T-helper 1 cell treated with Interleukin-12 subunit alpha and Interleukin-12 subunit beta and Interleukin-4 antibody, amounts not matched to agents 30 ng/mL and 1 ng/mL, for 36 hours (primary cell): Measurements from ENCODE around the gene BCAR3. TPM values are rescaled to one million over a fixed set of nuclear protein-coding genes. Genes with fewer than 3 reads are reported as not detected.

Source experiments
- intact Hi-C: fragments of 100-400 bp; cut with micrococcal nuclease; formaldehyde crosslinking; loops from one replicate; pipeline ENCODE4 v1.15.1; 2024
- total RNA-seq: library from RNA; stranded (reverse); gene quantifications from 2 replicates; pipeline ENCODE4 v1.2.3, GENCODE V29; 2022

BCAR3 gene
- 0.39 and 0.56 TPM in 2 replicates for total RNA-seq

DNA sequence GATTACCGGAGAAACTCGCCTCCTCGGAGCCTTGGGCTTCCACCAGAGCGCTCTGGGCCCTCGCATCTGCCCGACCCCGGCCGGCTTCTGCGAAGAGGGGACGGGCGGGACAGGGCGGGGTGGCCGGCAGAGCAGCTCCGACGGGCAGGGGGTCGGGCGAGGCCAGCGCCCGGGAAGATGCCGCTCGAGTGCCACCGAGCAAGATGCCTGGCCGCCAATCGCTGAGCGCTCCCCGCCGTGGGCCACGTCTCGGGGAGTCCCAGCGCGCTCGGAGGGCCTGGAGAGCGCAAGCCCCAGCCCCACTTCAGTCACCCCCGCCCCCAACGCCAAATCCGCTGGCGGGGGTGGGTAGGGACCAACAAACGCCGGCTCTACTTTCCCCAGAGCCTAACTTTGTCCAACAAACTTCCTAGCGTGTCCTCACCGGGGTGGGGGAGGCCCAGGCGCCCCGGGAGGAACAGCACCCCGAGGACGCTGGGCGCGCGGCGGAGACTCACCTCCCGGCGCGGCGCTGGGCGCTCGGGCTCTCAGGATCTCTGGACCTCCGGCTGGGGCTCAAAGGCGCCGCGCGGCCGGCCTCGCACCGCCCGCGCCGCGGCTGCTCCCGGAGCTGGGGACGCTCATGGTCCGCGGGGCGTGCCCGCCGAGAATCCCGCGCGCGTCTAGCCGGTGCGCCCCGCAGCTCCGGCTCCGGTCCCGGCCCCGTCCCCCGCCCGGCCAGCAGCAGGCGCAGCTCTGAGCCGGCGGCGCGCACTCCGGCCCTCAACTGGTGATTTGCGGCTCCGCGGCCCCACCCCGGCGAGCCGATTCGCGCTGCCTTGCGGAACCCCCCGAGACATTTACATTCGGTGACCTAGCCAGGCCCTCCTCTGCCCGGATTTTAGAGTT lies at the start of gene BCAR3:
Gene BCAR3 (minus strand): TSS at position 737 of the 888 bp plus-strand sequence. CDS start 6,907 bp downstream, outside the sequence.
- intact Hi-C loops = no loop called here

DNA sequence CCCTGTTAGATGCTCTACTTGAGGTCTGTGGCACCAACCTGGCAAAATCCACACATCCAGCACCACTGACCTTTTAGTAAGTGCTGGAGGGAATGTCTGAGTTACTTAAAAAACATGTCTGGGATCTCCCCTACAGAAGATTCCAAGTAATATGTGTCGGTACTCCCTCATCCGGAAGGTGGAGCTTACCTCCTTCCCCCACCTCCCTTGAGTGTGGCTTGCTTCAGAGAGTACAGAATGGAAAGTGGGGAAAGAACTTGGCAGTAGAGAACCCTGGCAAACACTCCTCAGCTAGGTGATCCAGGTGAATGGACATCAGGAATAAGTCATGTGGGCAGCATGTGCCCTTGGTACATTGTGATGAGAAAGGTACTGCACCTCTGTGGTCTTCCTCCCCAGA lies 49.0 kb upstream of the BCAR3 start:
- intact Hi-C loops = no loop called here

DNA sequence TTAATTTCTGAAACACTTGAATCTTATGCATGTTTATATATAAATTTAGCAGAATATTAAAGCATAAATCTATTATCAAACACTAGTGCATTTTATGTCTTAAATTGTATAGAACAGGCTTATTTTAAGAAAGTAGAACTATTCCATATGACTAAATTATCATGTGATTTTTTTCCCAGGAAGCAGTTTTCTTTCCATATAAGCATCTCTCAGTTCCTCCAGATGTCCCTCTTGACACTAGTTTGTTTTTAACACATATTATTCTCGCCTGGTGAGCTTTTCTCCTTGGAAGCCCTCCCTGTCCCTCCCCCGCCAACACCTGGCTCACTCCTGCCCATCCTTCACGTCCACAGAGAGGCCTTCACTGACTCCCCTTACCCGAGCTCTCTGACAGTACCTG lies 48.3 kb upstream of the BCAR3 start:
- intact Hi-C loops = no loop called here

DNA sequence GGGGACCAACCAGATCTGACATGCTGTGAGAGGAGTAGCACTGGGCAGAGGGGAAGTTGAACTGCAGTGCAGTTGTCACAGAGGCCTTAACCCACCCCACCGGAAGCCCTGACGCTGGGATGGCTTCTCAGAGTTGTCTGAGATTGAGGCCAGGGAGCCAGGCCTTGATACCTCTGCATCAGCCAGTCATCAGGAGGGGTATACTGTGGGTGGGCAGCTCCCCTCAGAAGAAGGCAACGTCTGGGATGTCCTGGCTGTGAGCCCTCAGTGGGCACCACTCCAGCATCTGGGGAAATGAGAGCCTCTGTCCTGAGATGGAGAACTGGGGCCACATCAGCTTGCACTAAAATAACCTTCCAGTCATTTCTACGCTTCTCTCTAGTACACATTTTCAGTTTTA lies 47.9 kb upstream of the BCAR3 start:
- intact Hi-C loops = no loop called here

DNA sequence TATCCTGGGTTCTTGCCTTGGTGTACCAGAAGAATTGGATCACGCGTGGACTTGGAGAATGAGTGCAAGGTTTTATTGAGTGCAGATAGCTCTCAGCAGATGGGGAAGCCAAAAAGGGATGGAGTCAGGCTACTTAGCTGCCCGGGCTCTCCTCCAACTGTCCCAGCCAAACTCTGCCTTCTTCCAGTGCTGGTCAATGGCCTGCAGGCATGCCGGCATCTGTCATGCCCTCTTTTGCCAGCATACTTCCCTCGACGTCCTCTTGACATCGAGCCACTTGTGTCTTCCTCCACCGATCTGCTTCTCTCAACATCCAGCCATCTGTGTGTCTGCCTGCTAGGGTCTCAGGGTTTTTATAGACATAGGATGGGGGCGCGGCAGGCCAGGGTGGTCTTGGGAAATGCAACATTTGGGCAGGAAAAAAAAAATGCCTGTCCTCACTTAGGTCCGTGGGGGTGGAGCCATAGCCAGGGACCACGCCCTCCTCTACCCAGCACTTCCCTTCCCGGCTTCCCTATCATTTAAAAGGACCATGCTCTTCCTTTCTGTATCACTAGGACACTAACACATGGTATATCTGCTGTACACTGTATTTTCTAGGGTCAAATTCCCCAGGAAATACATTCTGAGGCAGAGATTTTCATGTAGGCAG lies 47.0 kb upstream of the BCAR3 start:
- intact Hi-C loops = no loop called here

DNA sequence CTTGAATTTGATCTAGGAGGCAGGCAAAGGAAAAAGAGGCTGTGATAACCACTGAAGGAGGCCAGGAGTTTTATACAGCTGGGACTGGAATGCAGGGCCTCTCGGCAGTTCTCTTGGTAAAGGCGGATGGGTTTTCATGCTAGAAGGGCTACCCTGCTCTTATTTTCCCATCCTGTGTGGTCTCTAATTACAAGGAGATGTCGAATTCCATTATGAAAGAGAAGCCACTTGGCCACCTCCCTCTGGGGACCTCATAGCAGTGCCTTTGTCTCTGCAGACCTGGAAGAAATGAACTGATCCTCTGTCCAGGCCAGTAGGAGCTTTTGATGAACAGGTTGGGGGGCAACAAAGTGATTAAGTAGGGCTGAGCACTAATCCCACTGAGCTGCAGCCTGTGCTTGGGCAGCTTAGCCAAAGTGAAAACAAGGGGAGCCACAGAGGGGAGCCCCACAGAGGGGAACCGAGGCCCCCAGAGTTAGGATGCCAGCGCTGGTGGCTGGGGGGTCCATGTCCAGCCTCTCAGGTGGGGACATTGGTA lies 42.2 kb upstream of the BCAR3 start:
- intact Hi-C loops = no loop called here

DNA sequence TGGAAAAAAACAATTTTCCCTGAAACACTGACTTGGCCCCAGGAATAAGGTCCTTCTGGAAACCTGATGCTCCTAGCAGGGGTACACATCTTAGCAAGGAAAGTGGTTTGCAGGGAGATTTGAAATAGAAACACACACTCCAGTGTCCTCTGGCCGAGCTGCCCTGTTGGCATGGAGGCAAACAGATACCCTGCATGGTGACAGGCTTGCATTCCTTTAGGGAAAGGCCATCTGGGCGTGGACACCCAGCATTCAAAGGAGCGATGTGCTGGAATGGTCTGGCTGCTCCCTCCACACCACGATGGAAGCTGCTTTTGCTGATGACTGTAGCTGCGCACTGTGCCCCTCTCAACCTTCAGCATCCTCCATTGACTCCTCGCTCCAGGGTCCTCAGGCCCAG lies 41.5 kb upstream of the BCAR3 start:
- intact Hi-C loops = no loop called here

DNA sequence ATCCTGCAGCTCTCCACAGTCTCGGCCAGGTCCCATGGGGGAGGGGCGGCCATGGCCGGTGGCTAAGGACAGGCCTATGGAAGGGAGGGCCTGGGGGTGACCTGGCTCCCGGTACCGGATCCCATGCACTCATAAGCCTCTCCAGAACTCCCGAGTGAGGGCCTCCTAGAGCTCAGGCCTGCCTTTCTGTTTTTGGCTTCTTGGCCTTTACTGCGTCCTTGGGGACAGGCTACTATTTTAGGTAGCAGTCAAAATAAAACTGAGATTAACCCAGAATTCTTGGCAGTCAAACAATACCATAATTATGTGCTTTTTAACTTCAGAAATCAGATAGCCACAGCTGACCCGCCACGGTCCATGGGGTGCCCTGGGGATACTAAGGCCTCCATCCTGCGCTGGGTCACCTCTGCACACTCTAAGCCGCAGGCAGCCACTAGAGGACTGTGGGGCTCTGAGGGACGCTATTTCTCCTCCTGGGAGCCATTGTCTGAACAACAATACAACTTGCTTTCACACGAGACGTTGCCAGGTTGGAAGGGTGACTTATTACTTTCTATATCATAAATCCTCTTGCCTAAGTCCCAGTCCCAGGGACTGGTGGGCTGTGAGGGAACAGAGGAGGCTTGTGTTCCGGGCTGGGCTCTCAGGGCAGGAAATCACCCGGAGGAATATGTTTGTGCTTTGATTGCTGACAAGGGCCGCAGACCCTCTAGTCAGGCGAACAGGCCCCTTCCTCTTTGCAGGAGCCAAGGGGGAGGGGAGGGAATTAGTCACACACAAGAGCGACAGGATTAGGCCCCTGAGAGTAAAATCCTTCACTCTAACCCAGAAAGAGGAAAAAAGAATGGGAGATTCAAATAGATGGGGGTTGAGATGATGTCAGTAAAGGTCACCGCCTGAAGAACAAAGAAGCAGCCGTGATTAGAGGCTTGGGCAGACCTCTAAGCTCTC lies 40.7 kb upstream of the BCAR3 start:
- intact Hi-C loops = no loop called here

DNA sequence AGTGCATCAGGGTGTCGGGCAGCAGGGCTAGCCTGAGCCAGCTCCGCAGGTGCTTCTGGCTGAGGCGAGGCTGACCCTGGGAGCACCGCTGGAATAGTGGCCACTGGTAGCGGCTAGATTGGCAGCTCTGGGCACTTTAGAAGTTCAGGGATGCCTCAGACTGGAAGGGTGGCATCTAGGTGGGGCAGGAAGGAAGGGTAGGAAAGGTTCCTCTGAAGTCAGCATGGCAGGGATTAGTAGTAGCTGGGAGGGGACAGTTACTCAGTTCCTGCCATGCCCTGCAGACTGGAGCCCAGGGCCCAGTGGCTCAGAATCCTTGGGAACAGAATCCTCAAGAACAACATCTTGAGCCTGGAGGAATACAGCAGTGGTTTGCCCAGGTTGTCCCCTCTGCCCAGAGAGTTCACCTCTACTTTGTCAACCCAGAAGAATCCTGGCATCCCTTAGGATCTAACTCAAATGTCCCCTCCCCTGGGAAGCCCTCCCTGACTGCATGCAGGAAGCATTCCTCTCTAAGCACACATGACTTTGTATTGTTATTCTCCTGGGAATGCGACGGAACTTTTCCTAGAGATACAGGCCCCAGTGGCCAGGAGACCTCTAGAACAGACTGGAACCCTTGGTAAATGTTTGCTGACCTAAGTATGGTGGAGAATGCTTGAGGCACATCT lies 39.5 kb upstream of the BCAR3 start:
- intact Hi-C loops = no loop called here

DNA sequence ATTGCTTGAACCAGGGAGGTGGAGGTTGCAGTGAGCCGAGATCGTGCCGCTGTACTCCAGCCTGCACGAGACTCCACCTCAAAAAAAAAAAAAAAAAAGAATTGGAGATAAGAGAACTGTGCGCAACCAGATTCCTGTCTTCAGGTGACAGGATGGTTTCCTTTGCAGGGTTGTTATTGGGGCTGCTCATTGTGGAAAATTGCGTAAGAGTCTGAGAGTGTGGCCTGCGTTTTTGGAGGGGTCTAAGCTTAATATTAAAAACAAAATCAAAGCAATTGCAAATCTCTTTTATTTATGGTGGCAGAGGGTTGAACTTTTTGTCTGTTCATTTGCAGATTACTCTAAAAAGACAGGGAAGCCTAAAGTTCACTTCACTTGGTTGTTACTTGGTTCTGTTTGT lies 36.0 kb upstream of the BCAR3 start:
- intact Hi-C loops = loop anchor here (2.0 kb wide), 1 partner anchor 41 kb away; no protein-coding TSS in a partner anchor

DNA sequence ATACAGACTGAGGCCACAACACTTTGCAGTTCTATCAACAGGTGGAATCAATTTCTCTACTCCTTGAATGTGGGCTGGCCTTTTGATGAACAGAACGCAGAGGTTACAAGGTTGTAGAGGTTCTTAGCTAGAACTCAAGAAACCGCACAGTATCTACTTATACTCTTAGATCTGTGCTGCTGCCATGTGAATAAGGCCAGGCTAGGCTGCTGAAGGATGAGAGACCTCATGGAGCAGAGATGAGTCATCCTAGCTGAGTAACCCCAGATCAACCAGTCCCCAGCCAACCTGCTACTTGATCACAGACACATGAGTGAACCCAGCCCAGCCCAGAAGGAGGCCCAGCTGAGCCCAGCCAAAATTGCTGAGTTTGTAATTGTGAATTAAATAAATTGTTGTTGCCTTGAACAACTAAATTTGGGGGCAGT lies 35.3 kb upstream of the BCAR3 start:
- intact Hi-C loops = loop anchor here (2.0 kb wide), 1 partner anchor 42 kb away; no protein-coding TSS in a partner anchor

DNA sequence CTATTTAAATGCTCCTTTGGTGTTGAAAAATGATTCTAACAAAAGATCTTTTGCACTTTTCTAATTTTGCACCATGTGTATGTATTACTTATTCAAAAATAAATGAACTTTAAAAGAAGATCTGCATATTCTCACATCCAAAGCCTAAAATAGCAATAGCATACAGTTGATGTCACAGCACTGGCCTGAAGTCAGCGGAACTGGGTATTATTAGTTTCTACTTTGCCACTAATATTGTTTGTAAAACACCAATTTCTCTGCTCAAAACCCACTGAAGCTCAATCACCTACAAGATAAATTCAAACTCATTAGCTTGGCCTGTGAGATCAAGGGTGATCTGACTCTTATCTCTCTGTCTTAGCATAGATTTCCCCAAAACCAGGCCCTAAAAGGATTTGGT lies 34.5 kb upstream of the BCAR3 start:
- intact Hi-C loops = loop anchor here (2.0 kb wide), 1 partner anchor 43 kb away; no protein-coding TSS in a partner anchor

DNA sequence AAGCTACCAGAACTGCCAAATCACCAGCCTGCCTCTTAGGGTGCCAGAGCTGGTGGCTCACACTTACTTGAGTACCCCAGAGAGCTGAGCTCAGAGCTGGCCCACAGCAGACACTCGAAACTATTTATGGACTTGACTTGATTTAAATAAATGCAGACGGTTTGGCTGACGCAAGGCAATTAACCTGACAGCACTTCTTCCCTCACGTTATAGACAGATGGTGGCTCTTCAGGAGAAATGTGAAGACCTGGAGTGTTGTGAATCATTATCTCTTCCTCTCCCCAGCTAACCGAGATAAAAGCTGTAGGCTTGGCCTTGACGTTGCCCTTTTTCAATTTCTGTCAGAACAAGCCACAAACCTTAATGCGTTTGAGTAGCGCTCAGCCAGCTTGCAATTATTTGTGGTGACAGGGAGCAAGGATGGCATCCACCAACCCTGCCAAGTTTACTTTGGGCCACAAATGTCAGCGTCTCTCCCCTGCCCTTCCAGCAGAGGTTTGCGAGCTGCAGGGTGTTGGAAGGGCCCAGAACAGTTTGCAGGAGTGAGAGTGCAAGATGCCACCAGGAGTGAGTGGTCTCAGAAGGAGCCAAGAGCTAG lies 34.0 kb upstream of the BCAR3 start:
- intact Hi-C loops = loop anchor here (1.0 to 2.0 kb wide), 2 partner anchors 22 to 43 kb away; no protein-coding TSS in a partner anchor

DNA sequence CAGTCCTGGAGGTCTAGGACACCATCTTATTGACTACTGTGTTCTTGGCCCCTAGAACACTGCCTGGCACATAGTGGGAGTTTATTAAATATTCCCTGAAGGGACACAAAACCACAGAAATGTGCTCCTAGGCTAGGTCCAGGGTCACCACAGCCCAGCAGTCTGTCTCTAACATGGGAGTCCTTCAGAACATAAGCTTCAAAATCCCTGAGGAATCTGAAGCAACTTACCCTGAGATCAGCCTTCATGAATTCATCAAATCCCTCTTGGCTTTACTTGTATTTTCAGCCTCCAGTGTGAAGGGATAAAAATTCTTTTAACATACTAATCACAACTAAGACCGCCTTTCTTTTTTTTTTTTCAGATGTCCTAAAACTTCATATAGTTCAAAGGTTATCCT lies 32.7 kb upstream of the BCAR3 start:
- intact Hi-C loops = no loop called here

DNA sequence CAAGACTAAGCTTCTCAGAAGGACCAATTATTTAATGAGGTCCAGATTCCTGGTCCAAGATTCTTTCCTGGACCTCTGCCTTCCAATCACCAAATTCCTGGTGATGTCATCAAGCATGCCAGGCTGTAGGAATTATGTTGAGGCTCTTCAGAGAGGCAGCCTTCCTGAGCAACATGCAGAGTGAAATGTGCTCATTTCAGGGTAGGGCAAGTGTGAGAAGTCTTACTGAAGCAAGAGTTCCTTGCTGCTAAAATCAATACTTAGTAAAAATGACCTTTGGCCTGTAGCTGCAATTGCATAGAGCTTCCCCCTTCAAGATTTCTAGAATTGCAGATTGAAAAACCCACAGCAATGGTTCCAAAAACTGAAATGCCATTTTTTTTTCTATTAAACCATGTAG lies 31.7 kb upstream of the BCAR3 start:
- intact Hi-C loops = no loop called here

DNA sequence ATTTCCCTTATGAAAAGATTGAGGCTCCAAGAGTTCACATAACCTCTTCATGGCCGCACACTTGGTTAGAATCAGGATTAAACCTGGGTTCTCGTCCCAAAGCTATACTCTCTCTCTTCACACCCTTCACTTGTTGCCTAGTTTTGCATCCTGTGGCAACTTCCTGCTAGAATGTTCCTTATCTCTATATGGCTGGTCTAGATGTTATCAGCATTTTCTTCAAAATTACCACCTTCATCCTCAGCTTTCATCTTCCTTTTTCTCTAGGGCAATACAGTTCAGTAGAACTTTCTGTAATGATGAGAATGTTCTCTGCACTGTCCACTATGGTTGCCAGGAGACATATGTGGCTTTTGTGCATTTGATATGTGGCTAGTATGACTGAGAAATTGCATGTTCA lies 31.1 kb upstream of the BCAR3 start:
- intact Hi-C loops = no loop called here

DNA sequence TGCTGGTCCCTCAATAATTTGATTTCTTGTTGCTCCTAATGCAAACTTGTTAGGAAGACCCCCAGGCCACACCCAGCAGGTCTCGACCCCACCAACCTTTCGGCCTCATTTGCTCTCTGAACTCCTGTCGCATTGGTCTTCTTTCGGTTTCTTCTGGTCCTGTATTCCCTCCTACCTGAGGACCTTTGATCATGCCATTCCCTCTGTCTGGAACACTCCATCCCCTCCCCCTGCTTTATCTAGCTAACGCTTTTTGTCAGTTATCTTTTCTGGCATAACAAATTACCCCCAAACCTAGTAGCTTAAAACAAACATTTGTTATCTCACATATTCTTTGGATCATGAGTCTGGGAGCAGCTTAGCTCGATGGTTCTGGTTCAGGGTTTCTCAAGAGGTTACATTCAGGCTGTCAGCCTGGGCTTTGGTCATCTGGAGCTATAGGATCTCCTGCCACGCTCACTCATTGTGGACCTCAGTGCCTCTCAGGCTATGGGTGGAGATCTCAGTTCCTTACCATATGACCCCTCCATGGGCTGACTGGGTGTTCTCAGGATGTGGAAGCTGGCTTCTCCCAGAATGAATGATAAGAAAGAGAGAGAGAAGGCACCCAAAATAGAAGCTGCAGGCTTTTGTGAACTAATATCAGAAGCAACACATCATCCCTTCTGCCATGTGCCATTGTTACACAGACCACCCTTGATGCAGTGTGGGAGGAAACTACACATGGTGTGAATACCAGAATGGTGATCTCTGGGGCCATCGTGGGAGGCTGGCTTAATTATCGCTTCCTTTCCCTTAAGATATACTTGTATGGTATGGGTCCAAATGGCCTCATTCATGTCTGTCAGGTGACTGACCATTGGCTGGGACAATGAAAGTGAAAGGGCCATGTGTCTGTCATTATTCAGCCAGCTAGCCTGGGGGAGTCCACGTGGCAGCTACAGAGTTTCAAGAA lies 29.1 kb upstream of the BCAR3 start:
- intact Hi-C loops = no loop called here

DNA sequence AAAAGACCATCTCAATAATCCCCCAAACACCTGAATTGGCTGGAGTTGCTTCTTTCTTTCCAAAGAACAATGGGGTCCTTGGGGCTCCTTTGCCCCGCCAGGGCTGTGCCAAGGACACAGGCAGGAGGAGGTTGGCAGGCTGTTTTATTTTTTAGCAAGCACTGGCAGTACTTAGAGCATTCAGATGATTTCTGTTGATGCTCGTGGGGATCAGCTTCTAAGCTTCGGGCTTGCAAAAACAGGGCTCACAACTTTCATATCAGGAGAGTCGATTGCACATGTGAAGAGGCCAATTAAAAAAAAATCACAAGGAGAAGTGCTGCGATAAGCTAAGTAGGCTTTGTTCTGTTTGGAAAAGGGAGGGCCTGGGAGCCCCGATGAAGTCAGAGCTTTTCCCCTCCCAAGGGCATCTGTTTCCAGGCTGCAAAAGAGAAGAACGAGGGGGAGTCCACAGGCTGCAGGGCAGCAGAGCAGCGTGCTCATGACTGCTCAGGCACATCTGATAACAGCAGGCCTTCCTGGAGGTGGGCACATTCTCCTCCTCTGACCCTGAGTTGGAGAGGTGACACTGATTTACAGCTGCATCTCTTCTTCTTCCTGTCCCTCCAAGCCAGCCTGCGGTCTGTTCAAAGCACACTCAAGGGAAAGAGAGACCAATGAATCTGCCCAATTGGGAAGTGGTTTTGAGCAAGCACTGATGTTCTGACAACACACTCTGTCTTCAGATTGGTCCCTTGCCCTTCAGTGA lies 27.3 kb upstream of the BCAR3 start:
- intact Hi-C loops = loop anchor here (2.0 kb wide), 1 partner anchor 16 kb away; no protein-coding TSS in a partner anchor
